Fibroblast of lung (primary cell): ENCODE measurements around the gene PRDM11.

ENCODE experiments used
- CTCF ChIP-seq, 2 donors: IDR thresholded peaks in 1 of 2; conservative IDR thresholded peaks in 1 of 2; 1 replicate in 1 of 2; 2 replicates in 1 of 2; pipeline ENCODE4 v1.5.1; 2011 to 2012; ENCODE audit warnings: low read length in 2 of 2, control low read depth in 1 of 2, inconsistent platforms in 1 of 2, low read depth in 1 of 2, mild to moderate bottlenecking in 1 of 2
- EZH2 ChIP-seq: IDR thresholded peaks from 2 replicates; pipeline ENCODE4 v1.5.1; 2012; ENCODE audit warnings: low read length, control low read depth, mild to moderate bottlenecking; ENCODE audit errors: missing control alignments

DNA sequence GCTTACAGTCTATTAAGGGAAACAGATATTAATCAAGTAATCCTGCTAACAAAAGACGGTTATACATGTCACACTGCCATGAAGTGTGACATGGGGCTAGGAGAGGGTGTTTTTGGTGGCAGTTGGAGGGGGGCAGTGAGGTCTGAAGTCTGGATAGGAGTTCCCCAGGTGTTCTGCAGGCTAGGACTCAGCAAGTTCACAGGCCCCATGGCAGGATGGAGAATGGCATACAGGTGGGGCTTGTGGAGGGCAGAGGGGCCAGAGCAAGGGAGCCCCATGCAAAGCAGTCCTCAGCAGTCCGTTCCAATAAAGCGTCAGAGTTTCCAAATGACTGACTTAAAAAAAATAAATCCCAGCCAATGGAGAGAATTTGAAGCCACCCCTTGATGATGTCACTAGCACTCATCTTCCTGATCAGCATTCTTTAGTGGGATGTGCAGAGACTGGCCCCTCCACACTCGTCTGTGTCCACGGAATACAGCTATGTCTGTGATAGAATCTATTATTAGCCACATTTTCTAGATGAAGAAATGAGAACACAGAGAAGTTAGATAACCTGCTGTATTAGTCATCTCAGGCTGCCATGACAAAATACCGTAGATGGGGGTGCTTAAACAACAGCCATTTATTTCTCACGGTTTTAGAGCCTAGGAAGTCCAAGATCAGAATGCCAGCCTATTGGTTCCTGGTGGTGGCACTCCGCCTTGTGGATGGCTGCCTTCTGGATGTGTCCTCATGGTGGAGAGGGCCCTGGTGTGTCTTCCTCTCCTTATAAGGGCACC, 32.6 kb downstream of the PRDM11 start:
- TF ChIP-seq CTCF (conservative IDR thresholded peaks at IDR 0.05 in 1 of 2, IDR thresholded peaks at IDR 0.05 in 1 of 2; ENCODE audit: low read depth in 1 of 2, low read length in 2 of 2) (no peak), EZH2 (no peak)
